GM19023 (cell line): Measurements from ENCODE around the gene ENOPH1.

ENCODE experiments used
- ATAC-seq: cut with Tn5 transposase; IDR thresholded peaks from one replicate; pipeline ENCODE4 v1.9.1; 2021; ENCODE audit warnings: mild to moderate bottlenecking, moderate library complexity; ENCODE audit not compliant: unreplicated experiment

ENOPH1 gene

DNA sequence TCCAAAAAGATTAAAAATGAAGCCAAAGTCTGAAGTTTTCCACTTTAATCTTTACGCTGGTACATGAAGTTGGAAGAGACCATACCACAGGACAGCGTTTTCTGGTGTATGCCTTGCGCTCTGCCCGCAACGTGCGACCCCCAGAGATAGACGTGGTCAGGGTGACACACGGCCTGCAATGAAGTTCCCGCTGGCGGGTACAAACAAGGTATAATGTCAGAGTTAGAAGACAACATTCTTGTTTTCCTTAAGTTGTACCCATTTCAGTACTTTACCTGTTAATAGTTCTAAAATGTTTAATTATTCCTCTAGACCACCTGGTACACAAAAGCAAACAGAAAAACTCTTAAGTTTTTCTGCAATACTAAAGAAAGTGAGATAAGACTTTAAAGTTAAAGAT, 4.9 kb upstream of the ENOPH1 start:
- ATAC-seq = no peak

DNA sequence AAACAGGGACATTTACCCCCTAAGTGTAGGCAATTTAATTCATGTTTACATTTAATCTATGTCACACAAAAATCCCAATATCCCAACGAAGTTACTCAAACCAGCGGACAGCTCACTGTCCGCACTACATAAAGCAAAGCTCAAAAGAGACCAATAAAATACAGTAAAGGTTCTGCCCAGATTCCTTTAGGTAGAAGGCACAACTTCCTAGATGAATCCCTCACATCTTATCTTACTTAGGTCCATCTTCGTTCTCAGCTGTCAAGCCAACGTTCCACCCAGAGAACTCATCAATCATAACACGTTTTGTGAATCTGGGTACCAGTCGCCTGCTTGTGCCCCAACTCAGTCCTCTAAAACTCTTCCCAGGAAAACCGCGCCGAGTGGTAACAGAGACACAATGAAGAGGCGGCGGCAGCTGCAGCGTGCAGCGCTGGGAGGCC, 1.8 kb upstream of the ENOPH1 start:
- no peak for ATAC-seq

GRCh38 chr4:82428969-82429727, 1.2 kb upstream of the ENOPH1 start:
- ATAC-seq = peak; percentile 51

DNA sequence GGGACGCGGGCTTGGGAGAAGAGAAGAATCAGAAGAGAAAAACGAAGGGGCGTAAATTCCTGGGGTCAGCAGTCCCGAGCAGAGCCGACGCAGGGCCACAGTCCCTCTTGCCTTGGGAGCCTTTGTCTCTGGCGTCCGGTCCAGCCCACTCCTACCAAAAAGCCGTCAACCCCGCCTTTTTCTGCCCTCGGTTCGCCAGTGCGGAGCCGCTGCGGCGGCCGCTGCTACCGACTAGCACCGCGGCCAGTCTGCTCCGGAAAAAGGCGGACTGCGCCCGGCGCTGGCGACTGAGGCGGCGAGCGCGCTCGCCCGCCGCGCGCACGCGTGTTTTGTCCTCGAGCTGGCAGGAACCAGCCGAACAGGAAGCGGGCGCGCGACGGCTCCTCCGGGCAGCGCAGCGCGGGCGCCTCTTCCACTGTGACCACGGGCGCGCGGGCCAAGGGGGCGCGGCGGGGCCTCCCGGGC, 630 bp upstream of the ENOPH1 start:
- ATAC-seq = peak; percentile 13

DNA sequence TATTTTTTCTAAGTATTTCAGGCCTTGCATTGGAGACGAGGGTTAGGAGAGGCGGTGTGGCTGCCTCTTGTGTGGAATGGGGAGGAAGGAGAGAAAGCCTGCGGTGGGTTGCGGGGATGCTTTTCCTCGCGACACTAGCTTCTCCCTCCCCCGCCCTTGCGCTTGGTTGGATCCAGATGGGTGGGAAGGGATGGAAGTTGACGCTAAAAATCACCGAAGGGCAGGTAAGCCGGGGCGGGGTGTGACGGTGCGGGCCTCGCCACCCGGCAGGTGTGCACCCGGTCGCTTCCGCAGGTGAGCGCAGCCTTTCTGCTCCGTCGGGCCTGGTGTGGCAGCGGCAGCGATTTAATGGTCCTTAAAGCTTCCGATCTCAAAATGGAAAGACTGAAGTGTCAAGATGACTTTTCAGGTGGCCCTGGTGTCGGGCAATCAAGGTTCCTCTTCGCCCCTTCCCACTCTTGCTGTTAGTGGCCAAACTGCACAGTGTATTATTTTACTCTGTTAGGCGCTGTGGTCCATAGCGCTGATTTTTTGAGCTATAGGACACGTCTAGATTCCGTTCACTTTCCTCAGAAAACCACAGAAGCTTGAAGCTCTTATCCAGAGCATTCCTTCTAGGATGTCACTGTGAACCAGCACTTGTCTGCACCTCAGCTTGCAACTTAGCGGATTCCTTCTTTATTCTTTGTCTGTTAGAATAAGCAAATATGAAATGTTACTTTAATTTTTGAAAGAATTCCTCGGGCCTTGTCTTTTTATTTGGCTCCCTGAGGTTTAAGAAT, 765 bp downstream of the ENOPH1 start:
- no peak for ATAC-seq

- ATAC-seq = no peak
Observed at GRCh38 chr4:82431831-82432230, 1.4 kb downstream of the ENOPH1 start.

DNA sequence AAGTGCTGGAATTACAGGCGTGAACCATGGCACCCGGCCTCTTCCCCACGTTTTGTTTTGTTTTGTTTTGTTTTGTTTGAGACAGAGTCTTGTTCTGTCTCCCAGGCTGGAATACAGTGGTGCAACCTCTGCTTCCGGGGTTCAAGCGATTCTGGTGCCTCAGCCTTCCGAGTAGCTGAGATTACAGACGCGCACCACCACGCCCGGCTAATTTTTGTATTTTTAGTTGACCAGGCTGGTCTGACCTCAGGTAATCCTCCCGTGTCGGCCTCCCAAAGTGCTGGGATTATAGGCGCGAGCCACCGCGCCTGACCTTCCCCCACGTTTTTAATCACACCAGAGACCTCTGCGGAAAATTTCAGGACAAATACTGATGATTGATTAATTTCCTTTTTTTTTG, 2.2 kb downstream of the ENOPH1 start:
- no peak for ATAC-seq

GRCh38 chr4:82433791-82434190, 3.4 kb downstream of the ENOPH1 start:
- no peak for ATAC-seq

GRCh38 chr4:82434949-82435348, 4.6 kb downstream of the ENOPH1 start:
- no peak for ATAC-seq

DNA sequence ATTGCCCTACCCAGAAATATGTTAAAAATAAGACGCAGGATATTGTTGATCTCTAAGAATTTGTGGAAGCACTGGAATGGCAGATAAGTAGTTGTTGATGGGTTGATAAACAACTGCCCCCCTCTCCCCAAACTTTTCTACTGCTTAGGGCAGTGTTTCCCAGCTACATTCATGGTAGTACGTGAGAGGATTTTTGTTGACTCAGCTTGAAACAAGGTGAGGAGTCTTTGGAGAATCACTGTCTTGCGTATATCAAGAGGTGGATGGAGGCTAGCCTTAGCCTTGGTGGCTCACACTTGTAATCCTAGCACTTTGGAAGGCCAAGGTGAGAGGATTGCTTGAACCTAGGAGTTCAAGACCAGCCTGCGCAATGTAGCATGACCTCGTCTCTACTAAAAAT, 5.7 kb downstream of the ENOPH1 start:
- ATAC-seq = no peak

GRCh38 chr4:82436780-82437179, 6.4 kb downstream of the ENOPH1 start:
- ATAC-seq = no peak

DNA sequence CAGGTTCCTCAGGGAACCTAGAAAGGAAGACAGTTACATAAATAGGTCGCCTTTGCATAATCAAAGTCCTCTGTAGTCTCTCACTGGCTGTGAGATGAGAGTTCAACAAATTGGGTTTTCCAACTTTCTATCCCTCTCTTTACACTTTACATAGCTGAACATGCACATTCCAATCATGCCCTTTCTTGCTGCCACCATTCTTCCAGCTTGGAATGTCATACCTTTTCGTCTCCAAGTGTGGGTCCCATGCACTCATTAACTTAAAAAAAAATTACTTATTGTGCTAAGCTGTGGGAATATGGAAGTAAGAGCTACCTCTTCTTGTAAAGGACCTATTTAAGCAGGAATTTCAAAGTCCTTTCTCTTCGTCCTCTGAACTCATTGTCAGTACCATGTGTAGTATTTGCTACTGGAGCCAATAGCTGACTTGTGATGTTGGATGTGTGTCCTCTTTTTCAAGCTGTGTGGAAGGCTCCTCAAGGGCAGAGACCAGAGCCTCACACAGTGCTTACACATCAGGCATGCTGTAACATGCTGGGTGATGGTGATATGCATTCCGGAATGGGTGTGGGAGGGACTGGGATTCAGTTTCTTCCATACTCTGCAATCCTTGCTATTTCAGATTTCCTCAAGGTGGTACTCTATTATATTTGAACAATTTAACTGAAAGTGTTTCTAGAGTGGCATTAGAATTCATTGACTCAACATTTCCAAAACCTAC, 7.1 kb downstream of the ENOPH1 start:
- no peak for ATAC-seq

DNA sequence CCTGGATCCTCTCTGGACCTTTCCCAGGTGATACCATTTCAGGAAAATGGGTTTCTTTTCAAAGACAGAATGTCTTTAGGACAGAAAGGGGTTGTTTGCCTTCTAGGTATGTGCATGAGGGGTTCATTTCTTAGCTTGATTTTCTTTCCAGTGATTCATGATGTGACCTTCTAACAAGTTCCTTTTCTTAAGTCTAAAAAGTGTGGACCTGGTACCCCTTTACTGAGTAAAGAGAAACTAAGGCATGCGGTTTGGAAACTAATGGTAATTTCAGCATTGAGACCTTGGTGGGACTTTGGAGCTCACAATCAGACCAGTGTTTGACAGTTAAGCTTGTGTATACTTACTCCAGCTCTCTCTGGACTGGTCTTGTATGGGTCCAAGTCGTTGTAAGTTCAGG, 8.7 kb downstream of the ENOPH1 start:
- no peak for ATAC-seq

DNA sequence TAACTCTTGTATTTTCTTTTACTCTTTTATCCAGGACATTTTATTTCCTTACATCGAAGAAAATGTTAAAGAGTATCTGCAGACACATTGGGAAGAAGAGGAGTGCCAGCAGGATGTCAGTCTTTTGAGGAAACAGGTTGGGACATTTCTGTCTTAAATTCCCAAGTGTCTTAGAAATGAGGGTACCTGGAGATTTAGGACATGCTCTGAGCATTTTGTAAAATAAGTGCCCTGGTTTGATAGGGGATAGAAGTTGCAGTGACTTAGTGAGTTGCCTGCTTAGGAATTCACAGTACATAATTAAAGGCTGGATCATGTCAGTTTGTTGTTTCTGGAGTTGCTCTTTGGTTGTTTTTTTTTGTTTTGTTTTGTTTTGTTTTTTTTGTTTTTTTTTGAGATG, 17.5 kb downstream of the ENOPH1 start:
- no peak for ATAC-seq

- no peak for ATAC-seq
Observed at GRCh38 chr4:82450966-82451755, 20.8 kb downstream of the ENOPH1 start.

GRCh38 chr4:82452026-82452425, 21.6 kb downstream of the ENOPH1 start:
- no peak for ATAC-seq

DNA sequence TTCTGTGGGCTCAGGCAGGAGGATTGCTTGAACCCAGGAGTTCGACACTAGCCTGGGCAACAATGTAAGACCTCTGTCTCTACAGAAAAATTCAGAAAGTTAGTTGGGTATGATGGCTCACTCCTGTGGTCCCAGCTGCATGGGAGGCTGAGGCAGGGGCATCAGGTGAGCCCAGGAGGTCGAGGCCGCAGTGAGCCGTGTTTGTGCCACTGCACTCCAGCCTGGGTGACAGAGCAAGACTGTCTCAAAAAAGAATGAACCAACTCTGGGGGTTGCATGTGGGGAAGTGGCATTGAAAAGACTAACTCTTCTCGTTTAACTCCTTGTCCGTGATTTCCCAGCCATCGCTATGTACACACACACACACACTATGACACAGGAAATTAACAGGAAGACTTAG, 26.9 kb downstream of the ENOPH1 start:
- ATAC-seq = no peak

GRCh38 chr4:82458729-82459128, 28.3 kb downstream of the ENOPH1 start:
- no peak for ATAC-seq

GRCh38 chr4:82461710-82462109, 31.3 kb downstream of the ENOPH1 start:
- no peak for ATAC-seq

- ATAC-seq = peak; percentile 94
Observed at GRCh38 chr4:82462415-82462831, 32.0 kb downstream of the ENOPH1 start.

- ATAC-seq = no peak
Observed at GRCh38 chr4:82463221-82463620, 32.8 kb downstream of the ENOPH1 start.
